Right ventricle myocardium inferior (tissue), 1 donor: ENCODE results near the gene PSEN2. TPM values are rescaled to one million over a fixed set of nuclear protein-coding genes. Genes with fewer than 3 reads are reported as not detected.
"Not testable (repeated sequence)": the region's sequence is repeated elsewhere in the genome, so short reads cannot be mapped to it uniquely, and the experiment has no call there.

ENCODE experiments used
- ATAC-seq: fragments of 200-7000 bp; cut with Tn5 transposase; one replicate; pipeline ENCODE4 v1.9.1; 2020; ENCODE audit warnings: mild to moderate bottlenecking, moderate library complexity
- DNase-seq: peaks from one replicate; pipeline ENCODE4 v3.0.0; 2021; ENCODE audit errors: missing footprints
- intact Hi-C: fragments of 100-400 bp; cut with DNase I; formaldehyde crosslinking; loops from one replicate; pipeline ENCODE4 v1.11.0; 2022
- total RNA-seq: library from RNA; stranded (reverse); fragmentation: NEBNext Ultra II Directional; extraction: Animal tissue kit (Norgen Biotek cat#: 25700); gene quantifications from one replicate; pipeline ENCODE4 v1.2.1, GENCODE V29; 2021
- donor health status: DM: no; HTN: yes; CAD: no; lungs with severe emphysema.

PSEN2 gene
- total RNA-seq, 1 donor from 2014 or later = 24.2 TPM

- DNase-seq = no peak
- intact Hi-C loops = no loop called here
- no peak for ATAC-seq
Observed at GRCh38 chr1:226901421-226901820, 31.0 kb downstream of the PSEN2 start.

- no peak for ATAC-seq
- intact Hi-C loops = no loop called here
Observed at GRCh38 chr1:226902601-226903000, 32.2 kb downstream of the PSEN2 start.

GRCh38 chr1:226903819-226904716 lies 33.7 kb downstream of the PSEN2 start:
- intact Hi-C loops = no loop called here
- no peak for DNase-seq
- peak; percentile 26 for ATAC-seq

More at GRCh38 chr1:226902601-226903000, 32.2 kb downstream of the PSEN2 start:
- no peak for DNase-seq

GRCh38 chr1:226904772-226905171 lies 34.4 kb downstream of the PSEN2 start:
- no peak for DNase-seq
- intact Hi-C loops = no loop called here

GRCh38 chr1:226908419-226908818 lies 38.0 kb downstream of the PSEN2 start:
- ATAC-seq = no peak
- DNase-seq = no peak
- intact Hi-C loops = no loop called here

More at GRCh38 chr1:226904772-226905171, 34.4 kb downstream of the PSEN2 start:
- peak; percentile 68 for ATAC-seq

- ATAC-seq (no peak), DNase-seq (no peak)
- intact Hi-C loops = no loop called here
Observed at GRCh38 chr1:226908913-226909312, 38.5 kb downstream of the PSEN2 start.

GRCh38 chr1:226912587-226913176 lies 42.3 kb downstream of the PSEN2 start:
- no peak for DNase-seq
- intact Hi-C loops = loop anchor here (10.0 kb wide), 3 partner anchors 332 to 522 kb away; partner anchors contain the start of gene CDC42BPA
- ATAC-seq = peak; percentile 77

- DNase-seq (no peak), ATAC-seq (no peak)
- intact Hi-C loops = loop anchor here (10.0 kb wide), 3 partner anchors 329 to 519 kb away; partner anchors contain the start of gene CDC42BPA
Observed at GRCh38 chr1:226915672-226915995, 45.2 kb downstream of the PSEN2 start.

- DNase-seq (no peak), ATAC-seq (no peak)
- intact Hi-C loops = loop anchor here (10.0 kb wide), 3 partner anchors 328 to 518 kb away; partner anchors contain the start of gene CDC42BPA
Observed at GRCh38 chr1:226916497-226916896, 46.1 kb downstream of the PSEN2 start.

GRCh38 chr1:226919587-226919986 lies 49.2 kb downstream of the PSEN2 start:
- DNase-seq (no peak), ATAC-seq (no peak)
- intact Hi-C loops = loop anchor here (10.0 kb wide), 3 partner anchors 325 to 515 kb away; partner anchors contain the start of gene CDC42BPA

- no peak for DNase-seq
Observed at GRCh38 chr1:226919995-226920394, 49.6 kb downstream of the PSEN2 start.

GRCh38 chr1:226920446-226920894 lies 50.1 kb downstream of the PSEN2 start:
- DNase-seq (peak; percentile 83), ATAC-seq (peak; percentile 93)
- intact Hi-C loops = loop anchor here (2.0 to 5.0 kb wide), 3 partner anchors 18 to 52 kb away; no protein-coding TSS in a partner anchor

More at GRCh38 chr1:226919995-226920394, 49.6 kb downstream of the PSEN2 start:
- peak; percentile 22 for ATAC-seq
- intact Hi-C loops = loop anchor here (2.0 to 10.0 kb wide), 6 partner anchors 19 to 515 kb away; partner anchors contain the start of gene CDC42BPA

GRCh38 chr1:226921504-226921903 lies 51.1 kb downstream of the PSEN2 start:
- intact Hi-C loops = loop anchor here (2.0 to 5.0 kb wide), 3 partner anchors 17 to 51 kb away; no protein-coding TSS in a partner anchor
- no peak for ATAC-seq

GRCh38 chr1:226929260-226930111 lies 59.1 kb downstream of the PSEN2 start:
- ATAC-seq, intact Hi-C loops, DNase-seq: not testable (repeated sequence)

More at GRCh38 chr1:226921504-226921903, 51.1 kb downstream of the PSEN2 start:
- DNase-seq = no peak

- ATAC-seq = no peak
- intact Hi-C loops = no loop called here
- no peak for DNase-seq
Observed at GRCh38 chr1:226934483-226935237, 64.2 kb downstream of the PSEN2 start.

GRCh38 chr1:226937940-226938725 lies 67.7 kb downstream of the PSEN2 start:
- intact Hi-C loops = loop anchor here (2.0 kb wide), 1 partner anchor 17 kb away; no protein-coding TSS in a partner anchor
- DNase-seq = no peak

GRCh38 chr1:226938903-226939437 lies 68.6 kb downstream of the PSEN2 start:
- intact Hi-C loops = loop anchor here (2.0 kb wide), 1 partner anchor 18 kb away; no protein-coding TSS in a partner anchor
- ATAC-seq (no peak), DNase-seq (no peak)

More at GRCh38 chr1:226937940-226938725, 67.7 kb downstream of the PSEN2 start:
- ATAC-seq = no peak
